Fibroblast of skin of left biceps (primary cell): Measurements from ENCODE around the gene DERA.
A peak's percentile ranks its signal among the peaks of the same experiment; 100 is the strongest.
"Not testable (repeated sequence)": the region's sequence is repeated elsewhere in the genome, so short reads cannot be mapped to it uniquely, and the experiment has no call there.

Source experiments
- DNase-seq, 2 experiments: peaks; one replicate each; pipeline ENCODE4 v3.0.0-alpha.2; 2013; ENCODE audit warnings: low read depth in 2 of 2

The DERA gene

GRCh38 chr12:15904378-15904920 lies 6.7 kb upstream of the DERA start:
- no peak for DNase-seq

GRCh38 chr12:15910468-15910863 lies 666 bp upstream of the DERA start:
- DNase-seq, result no peak

- DNase-seq, result not testable (repeated sequence)
Observed at GRCh38 chr12:15911931-15912330, 799 bp downstream of the DERA start.

- not testable (repeated sequence) for DNase-seq
Observed at GRCh38 chr12:15914131-15914530, 3.0 kb downstream of the DERA start.

- no peak for DNase-seq
Observed at GRCh38 chr12:15918066-15918465, 6.9 kb downstream of the DERA start.

DNA sequence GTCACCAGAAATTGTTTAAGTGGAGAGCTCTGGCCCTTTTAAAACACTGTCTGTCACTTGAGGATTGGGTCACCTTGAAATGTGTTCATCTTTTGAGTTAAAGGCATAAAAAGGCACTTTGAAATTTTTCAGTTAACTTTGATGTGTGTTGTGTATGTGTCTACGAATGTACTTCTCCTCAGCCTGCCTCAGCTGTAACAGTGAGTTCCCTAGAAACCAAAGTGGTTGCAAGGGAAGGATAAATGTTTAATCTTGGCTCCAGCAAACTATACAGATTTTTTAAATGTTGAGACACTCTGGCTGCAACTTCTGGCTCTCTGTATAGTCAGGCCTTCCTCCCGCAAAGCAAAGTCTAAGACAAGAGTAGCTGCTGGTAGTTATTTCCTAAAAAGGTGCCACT lies 8.3 kb downstream of the DERA start:
- DNase-seq, result no peak

DNA sequence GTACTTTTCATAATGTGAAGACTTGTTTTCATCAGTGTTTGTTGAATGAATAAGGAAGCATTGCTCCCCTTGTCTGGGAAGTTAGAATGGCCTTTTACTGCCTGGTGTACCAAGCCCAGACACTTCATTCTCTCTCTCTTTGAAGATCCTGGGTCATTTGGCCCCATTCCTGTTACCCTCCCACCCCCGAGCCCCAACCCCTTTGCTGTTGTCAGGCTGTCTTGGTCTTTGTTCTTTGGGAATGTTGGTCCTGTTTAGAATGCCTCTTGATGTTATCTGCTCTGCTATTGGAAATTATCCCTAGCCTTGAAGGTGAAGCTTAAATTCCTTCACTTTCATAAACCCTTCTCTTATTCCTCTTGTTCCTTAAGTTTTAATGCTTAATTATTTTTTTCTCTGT lies 13.8 kb downstream of the DERA start:
- no peak for DNase-seq

- DNase-seq, result peak; percentile 42 to 46
Observed at GRCh38 chr12:15928346-15928745, 17.2 kb downstream of the DERA start.

DNA sequence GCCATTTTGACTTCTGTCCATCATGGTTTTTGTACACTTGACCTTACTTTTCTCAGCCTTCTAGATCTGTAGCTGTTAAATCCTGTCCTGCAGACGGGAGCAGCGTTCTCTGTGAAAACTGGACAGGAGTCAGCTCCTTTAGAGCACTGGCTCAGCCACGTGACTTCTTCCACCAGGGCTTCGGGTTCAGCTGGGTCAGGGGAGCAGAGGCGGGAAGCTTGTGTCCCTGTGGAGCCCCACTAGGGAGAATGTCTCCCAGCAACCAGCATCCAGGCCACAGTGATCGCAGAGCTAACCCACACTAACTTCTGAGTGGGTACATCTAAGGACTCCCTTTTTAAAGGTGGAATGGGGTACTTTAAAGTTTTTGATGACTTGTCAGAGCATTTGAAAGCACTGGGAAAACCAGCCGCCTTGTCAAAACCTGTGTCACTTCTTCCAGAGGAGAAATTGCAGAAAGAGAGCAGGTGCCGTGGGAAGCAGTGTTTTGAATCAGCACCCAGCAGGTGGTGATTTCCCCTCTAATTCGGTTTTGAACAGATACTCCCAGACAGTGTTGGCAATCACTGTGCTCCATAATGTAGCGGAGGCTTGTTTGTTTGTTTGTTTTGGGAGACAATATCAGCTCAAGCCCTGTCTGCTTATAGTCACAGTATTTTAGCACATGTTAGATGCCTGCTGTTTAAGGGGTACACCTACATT lies 17.9 kb downstream of the DERA start:
- DNase-seq, result no peak

GRCh38 chr12:15931590-15932053 lies 20.5 kb downstream of the DERA start:
- DNase-seq, result no peak

GRCh38 chr12:15932327-15932726 lies 21.2 kb downstream of the DERA start:
- no peak for DNase-seq

DNA sequence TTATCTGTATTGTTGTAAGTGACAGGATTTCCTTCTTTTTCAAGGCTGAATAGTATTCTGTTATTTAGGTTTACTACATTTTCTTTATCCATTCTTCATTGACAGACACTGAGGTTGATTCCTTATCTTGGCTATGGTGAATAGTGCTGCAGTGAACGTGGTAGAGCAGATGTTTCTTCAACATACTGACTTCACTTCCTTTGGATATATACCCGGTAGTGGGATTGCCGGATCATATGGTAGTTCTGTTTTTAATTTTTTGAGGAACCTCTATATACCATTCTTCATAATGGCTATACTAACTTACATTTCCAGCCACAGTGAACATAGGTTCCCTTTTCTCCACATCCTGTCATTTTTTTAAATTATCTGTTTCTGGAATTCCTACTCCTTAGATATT lies 21.8 kb downstream of the DERA start:
- DNase-seq, result no peak

DNA sequence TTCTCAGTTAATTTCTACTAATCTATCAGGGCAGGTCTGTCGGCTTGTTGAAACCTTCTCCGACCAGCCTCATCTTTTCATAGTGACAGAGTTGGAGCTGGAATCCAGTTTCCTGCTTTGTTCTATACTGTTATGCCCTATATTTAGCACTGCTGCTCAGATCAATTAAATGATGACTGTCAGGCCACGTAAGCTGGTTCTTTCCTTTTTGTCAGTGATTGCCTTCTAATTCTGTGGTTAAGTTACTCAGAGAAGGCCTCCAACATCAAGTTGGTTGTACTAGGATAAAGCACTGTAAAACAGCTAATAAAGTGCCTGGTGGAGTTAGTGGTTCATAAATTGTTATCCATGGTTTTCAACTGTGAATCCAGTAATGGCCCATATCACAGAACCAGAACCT lies 22.6 kb downstream of the DERA start:
- no peak for DNase-seq

GRCh38 chr12:15936751-15937150 lies 25.6 kb downstream of the DERA start:
- no peak for DNase-seq

- DNase-seq, result no peak
Observed at GRCh38 chr12:15937902-15938301, 26.8 kb downstream of the DERA start.

DNA sequence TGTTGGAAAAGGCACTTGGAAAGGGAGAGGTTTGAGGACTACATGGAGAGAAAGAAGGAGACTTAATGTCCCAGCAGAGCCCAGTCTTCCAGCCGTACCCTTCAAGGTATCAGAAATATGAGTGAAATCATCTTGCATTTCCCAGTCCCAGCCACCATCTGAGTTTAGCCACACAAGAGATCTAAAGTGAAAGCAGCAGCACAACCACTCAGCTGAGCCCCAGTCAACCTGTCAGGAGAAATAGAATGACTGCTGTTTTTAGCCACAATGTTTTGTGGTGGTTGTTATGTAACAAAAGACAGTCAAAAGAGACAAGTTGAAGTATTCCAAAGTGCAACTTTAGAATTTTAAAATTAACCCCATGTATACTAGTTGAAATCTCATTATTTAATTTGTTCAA lies 28.0 kb downstream of the DERA start:
- no peak for DNase-seq

DNA sequence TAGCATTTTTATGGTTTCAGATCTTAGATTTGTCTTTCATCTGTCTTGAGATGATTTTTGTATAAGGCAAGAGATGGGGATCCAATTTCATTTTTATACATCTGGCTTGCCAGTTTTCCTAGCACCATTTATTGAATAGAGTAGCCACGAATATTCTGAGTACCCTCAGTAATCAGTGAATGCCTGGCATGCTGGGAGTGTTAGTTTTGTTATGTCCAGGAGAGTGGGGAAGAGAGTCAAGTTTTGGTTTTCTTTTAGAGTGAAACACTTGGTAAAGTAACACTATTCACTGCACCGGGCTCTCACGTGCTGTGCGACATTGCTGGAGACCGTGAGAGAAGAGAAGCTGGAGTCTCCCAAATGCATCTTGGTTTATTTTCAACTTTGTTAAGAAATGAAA lies 31.3 kb downstream of the DERA start:
- DNase-seq, result no peak

- not testable (repeated sequence) for DNase-seq
Observed at GRCh38 chr12:15943519-15943918, 32.4 kb downstream of the DERA start.

DNA sequence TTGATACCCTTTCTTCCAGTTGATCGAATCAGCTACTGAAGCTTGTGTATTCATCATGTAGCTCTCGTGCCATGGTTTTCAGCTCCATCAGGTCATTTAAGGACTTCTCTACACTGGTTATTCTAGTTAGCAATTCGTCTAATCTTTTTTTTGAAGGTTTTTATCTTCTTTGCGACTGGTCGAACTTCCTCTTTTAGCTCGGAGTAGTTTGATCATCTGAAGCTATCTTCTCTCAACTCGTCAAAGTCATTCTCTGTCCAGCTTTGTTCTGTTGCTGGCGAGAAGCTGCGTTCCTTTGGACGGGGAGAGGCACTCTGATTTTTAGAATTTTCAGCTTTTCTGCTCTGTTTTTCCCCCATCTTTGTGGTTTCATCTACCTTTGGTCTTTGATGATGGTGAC lies 37.3 kb downstream of the DERA start:
- DNase-seq, result not testable (repeated sequence)

DNA sequence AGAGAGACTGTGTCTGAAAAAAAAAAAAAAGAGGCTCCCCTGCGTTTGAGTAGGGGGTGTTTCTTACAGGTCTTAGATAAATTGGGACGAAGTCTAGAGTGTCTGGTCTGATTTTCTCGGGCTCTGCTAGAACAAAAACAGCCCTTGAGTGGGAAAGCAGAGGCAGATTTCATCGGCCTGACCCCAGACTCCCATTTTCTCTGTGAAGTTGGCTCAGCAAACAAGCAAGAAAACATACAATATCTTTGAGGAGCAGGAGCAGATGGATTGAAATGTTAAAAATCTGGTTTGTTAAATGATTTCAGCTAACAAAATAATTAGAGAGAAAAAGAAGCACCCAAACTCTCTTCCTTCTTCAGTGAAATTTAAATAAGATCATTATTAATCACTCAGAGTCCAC lies 44.1 kb downstream of the DERA start:
- DNase-seq, result no peak

- DNase-seq, result no peak
Observed at GRCh38 chr12:15956010-15956409, 44.9 kb downstream of the DERA start.

DNA sequence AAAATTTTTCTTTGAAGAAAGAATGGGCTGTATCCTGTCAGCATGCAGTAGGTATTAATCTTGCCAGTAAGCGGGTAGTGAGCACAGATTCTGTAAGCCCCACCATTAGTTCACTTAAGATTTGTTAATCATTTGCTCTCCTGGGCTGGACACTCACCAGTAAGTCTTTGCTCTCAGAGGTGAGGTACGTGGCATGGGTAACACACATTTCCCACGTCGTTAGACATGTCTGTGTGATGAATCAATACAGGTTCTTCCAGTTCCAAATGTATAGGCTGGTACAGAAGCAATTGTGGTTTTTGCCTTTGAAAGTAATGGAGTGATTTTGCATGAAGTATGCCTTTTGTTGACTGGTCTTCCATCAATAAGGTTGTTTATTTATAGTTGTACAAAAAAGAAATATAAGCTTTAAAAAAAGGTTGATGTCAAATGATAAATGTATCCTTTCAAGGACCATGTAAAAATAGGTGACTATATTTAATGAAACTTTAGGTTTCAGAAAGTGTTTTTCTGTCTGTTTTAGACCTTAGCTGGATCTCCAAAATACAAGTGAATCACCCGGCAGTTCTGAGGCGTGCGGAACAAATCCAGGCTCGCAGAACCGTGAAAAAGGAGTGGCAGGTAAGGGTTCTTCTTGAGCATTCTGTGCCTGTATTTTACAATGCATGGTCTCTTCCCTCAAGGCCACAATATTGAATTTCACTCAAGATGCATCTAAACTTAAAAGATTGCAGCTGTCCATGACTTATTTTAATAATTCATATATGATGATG lies 45.5 kb downstream of the DERA start:
- DNase-seq, result no peak

DNA sequence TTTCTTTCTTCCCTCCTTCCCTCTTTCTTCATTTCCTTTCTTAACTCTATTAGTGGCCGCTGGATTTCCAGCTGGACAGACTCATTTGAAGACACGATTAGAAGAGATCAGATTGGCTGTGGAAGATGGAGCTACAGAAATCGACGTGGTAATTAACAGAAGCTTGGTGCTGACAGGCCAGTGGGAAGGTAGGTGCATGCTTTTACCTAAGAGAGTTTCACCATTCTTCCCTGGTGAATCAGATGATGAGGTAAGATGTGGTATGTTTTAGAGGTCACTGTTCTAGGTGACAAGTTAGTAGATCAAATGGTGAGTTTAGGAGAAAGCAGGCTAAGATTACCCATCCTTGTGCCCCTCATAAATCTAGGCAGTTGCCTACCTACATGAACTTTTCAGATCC lies 51.6 kb downstream of the DERA start:
- no peak for DNase-seq
